Measurements from ENCODE around the gene EFNB2. TPM values are rescaled to one million over a fixed set of nuclear protein-coding genes. Genes with fewer than 3 reads are reported as not detected.

Gene EFNB2
- total RNA-seq, 2 donors from 2014 or later: 27.2 to 45.2 TPM

DNA sequence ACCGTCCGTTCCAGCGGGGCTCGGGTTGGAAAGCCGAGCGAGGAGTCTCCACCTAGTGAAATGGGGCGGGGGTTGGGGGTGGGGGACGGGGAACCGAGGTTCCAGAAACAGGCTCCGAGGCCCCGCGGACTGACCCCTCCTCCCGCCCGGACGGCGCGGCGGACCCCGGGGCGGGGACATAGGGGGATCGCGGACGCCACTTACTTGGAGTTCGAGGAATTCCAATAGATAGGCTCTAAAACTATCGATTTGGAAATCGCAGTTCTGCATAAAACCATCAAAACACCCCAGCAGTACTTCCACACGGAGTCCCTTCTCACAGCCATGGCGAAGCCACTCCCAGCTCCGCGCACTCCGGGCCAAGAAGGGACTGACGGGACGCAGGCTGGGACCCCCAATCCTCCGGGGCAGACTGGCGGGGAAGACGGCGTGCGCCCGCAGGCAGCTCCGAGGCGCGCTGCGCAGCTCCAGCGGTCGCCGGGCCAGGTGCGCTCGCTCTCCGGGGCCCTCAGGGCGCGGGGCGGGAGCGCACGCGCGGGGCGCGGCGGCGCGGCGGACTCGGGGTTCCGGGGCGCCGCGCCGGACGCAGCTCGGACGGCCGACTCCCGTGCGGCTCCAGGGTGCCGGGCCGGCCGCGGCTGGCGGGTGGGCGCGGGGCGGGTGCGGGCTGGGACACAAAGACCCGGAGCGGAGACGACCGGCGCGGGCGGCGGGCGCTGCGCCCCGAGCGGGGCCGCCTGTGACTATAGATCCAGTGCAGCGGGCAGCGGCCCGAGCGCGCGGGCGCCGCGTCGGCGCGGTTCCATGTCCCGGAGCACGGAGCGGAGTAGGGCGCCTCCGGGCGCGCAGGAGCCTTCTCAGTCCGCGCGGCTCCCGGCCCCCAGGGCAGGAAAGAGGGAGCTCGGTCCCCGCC, 567 bp downstream of the EFNB2 start:
- H3K36me3 ChIP-seq: no peaks in the 10 kb centered on the region
- DNase-seq (ENCODE audit: low spot score) (no peak), ATAC-seq (ENCODE audit: insufficient number of reproducible peaks, low FRiP score, low read depth) (no peak)
- no peaks in the 10 kb centered on the region for H3K9me3 ChIP-seq
- TF ChIP-seq, protein P1, sequence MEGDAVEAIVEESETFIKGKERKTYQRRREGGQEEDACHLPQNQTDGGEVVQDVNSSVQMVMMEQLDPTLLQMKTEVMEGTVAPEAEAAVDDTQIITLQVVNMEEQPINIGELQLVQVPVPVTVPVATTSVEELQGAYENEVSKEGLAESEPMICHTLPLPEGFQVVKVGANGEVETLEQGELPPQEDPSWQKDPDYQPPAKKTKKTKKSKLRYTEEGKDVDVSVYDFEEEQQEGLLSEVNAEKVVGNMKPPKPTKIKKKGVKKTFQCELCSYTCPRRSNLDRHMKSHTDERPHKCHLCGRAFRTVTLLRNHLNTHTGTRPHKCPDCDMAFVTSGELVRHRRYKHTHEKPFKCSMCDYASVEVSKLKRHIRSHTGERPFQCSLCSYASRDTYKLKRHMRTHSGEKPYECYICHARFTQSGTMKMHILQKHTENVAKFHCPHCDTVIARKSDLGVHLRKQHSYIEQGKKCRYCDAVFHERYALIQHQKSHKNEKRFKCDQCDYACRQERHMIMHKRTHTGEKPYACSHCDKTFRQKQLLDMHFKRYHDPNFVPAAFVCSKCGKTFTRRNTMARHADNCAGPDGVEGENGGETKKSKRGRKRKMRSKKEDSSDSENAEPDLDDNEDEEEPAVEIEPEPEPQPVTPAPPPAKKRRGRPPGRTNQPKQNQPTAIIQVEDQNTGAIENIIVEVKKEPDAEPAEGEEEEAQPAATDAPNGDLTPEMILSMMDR (IDR thresholded peaks at IDR 0.05): no peak
- no peaks in the 10 kb centered on the region for H3K27me3 ChIP-seq (replicated peaks; ENCODE audit: insufficient read depth)
- H3K4me3 ChIP-seq: peak overlapping the region; percentile 89
- H3K27ac ChIP-seq: peak overlapping the region; percentile 88 to 91
- H3K4me1 ChIP-seq (ENCODE audit: control insufficient read depth in 1 of 2, low read depth in 2 of 2): peaks cover 0 to 11% of the 10 kb centered on the region in 2 donors

DNA sequence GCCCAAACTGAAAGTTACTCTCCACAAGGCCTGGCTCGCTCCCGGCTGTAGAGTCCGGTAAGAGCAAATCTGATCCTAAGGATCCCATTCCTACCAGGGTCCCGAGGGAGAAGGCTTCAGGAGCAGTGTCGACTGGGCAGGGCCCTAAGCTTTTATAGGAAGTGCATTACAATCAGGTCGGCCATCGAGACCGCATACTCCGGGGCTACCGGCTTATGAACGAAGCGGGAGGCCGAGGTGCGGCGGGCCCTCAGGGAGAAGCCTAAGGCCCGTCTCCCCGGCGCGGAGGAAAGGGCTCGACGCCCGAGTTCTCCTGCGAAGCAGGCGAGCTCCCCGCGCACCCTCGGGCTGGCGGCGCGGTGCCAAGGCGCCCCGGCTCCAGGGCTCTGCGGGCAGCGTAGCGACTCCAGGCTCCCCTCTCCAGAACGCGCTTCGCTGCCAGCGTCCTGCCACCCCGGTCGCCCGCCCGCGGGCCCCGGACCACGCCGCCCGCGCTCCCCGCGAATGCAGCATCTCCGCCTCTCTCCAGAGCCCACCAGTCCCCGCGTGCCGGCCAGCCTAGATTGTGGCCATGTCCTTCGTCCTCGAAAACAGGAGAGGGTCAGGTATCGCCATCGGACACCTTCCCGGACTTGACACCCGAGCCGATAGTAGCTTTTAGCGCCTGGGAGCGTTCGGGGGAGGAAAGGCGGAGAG, 1.4 kb downstream of the EFNB2 start:
- Histone ChIP-seq H3K36me3 (no peaks in the 10 kb centered on the region), H3K4me1 (ENCODE audit: control insufficient read depth in 1 of 2, low read depth in 2 of 2) (peaks cover 0 to 19% of the 10 kb centered on the region in 2 donors), H3K27me3 (replicated peaks; ENCODE audit: insufficient read depth) (no peaks in the 10 kb centered on the region), H3K27ac (peak overlapping the region; percentile 88 to 91), H3K4me3 (peak overlapping the region; percentile 89), H3K9me3 (no peaks in the 10 kb centered on the region)
- TF ChIP-seq, protein P1 (IDR thresholded peaks at IDR 0.05): no peak
- DNase-seq (ENCODE audit: low spot score) (no peak), ATAC-seq (ENCODE audit: insufficient number of reproducible peaks, low FRiP score, low read depth) (peak; percentile 8)

DNA sequence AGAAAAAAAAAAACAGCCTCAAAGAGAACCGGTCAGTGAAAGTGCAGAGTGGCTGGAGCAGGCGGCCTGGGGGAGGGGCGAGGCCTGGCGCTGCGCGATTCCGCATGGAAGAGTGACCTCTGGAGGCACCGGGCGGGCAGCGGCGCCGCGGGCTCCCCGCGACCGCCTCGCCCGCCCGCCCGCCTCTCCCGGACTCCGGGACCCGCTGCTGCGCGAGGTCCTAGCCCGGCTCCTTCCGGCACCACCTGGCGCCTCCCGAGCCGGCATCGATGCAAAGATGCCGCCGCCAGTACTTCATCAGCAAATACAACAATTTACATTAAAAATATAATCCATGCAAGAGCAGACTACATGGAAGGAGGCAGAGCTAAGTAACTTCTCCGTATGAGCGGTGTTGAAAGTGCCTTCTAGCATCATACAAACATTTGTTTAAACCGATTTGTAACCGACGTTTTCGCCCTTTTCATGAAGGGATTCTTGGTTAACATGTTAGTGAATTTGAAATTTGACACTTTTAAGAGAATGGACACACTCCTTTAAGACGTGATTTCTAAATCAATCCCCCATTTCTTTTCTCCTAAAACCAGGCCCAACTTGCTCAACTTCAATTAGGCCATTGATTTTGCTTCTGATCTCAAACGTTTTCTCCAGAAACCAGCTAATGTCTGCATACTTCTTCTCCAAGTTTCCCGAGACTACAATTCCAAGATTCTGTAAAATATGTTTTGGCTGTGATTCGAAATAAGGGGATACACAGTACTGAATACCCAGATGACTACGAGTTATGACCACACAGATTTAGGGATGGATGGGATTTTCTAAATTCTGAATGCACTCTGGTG, 2.1 kb downstream of the EFNB2 start:
- H3K36me3 ChIP-seq: no peaks in the 10 kb centered on the region
- peak overlapping the region; percentile 89 for H3K4me3 ChIP-seq
- peak overlapping the region; percentile 88 to 91 for H3K27ac ChIP-seq
- peaks cover 0 to 23% of the 10 kb centered on the region in 2 donors for H3K4me1 ChIP-seq (ENCODE audit: control insufficient read depth in 1 of 2, low read depth in 2 of 2)
- H3K27me3 ChIP-seq (replicated peaks; ENCODE audit: insufficient read depth): no peaks in the 10 kb centered on the region
- H3K9me3 ChIP-seq: no peaks in the 10 kb centered on the region
- ATAC-seq (ENCODE audit: insufficient number of reproducible peaks, low FRiP score, low read depth): peak; percentile 55
- no peak for DNase-seq (ENCODE audit: low spot score)
- TF ChIP-seq, protein P1 (IDR thresholded peaks at IDR 0.05): peak; percentile 58

DNA sequence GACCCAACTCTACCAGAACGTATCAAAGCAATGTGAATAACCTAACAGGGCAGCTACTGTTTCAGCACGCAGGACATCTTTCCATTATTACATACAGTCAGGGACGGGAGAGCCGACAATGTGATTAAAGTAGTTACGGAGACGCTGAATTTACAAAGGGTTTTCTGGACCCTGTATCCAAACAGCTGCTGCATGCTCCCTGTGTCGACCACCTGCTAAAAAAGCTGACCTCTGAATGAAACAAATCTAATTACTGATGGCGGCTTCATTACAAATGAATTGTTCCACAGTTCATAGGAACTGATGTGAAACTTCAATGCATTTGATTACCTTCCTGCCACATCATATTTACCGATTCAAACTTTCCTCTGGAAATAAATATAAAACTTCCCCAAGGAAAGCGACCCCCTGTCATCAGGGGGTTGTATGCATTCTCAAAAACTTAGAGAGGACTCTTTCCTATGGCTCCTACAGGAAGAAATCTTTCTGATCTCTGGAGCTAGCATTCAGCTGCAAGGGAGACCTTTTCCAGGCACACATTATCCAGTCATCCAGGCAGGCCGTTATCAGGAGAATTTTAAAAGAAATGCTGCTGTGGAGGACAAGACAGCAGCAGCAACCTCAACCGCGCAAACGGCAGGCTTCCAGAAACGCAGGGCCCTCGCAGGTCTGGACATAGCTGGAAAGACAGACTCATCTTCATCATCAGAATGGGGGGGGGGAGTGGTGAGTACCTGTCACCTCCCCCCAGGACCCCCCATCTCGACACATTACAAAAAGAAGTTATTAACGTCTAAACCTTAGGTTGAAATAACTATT, 3.1 kb downstream of the EFNB2 start:
- TF ChIP-seq, protein P1 (IDR thresholded peaks at IDR 0.05): no peak
- no peaks in the 10 kb centered on the region for H3K27me3 ChIP-seq (replicated peaks; ENCODE audit: insufficient read depth)
- peaks cover 0 to 29% of the 10 kb centered on the region in 2 donors for H3K4me1 ChIP-seq (ENCODE audit: control insufficient read depth in 1 of 2, low read depth in 2 of 2)
- DNase-seq (ENCODE audit: low spot score) (no peak), ATAC-seq (ENCODE audit: insufficient number of reproducible peaks, low FRiP score, low read depth) (no peak)
- peak overlapping the region; percentile 88 to 91 for H3K27ac ChIP-seq
- peak overlapping the region; percentile 89 for H3K4me3 ChIP-seq
- no peaks in the 10 kb centered on the region for H3K36me3 ChIP-seq
- H3K9me3 ChIP-seq: no peaks in the 10 kb centered on the region

Data from thoracic aorta (tissue), 2 donors.